Hematopoietic multipotent progenitor cell treated with erythropoietin and hydrocortisone succinate and interleukin-3 and kit ligand, for 4 days (in vitro differentiated cells): ENCODE data around the gene ALKBH8.
"Not testable (repeated sequence)": the region's sequence is repeated elsewhere in the genome, so short reads cannot be mapped to it uniquely, and the experiment has no call there.

Experiments used
- DNase-seq: peaks from one replicate; pipeline ENCODE4 v3.0.0-alpha.2; 2015

The ALKBH8 gene

GRCh38 chr11:107565219-107565937 lies at the start of gene ALKBH8:
TSS of gene ALKBH8 (minus strand) at chr11:107565735. CDS start at chr11:107560893, 4,842 bp downstream.
- DNase-seq: peak; percentile 91

DNA sequence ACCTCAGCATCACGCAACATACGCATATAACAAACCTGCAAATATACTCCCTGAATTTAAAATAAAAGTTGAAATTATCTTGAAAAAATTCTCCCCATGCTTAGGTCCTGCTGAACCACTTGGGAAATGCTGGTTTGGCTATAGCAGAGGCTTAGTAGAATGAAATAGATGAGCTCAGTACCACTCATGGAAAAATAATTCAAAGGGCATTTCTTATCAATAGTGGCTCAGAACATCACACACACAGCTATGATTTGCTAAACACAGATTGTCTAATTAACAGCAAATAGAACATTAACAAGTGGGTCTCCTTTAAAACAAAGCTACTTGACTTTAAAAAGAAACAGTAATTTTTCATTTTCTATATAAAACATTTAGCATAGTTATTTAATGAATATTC lies 46.9 kb upstream of the ALKBH8 start:
- no peak for DNase-seq

DNA sequence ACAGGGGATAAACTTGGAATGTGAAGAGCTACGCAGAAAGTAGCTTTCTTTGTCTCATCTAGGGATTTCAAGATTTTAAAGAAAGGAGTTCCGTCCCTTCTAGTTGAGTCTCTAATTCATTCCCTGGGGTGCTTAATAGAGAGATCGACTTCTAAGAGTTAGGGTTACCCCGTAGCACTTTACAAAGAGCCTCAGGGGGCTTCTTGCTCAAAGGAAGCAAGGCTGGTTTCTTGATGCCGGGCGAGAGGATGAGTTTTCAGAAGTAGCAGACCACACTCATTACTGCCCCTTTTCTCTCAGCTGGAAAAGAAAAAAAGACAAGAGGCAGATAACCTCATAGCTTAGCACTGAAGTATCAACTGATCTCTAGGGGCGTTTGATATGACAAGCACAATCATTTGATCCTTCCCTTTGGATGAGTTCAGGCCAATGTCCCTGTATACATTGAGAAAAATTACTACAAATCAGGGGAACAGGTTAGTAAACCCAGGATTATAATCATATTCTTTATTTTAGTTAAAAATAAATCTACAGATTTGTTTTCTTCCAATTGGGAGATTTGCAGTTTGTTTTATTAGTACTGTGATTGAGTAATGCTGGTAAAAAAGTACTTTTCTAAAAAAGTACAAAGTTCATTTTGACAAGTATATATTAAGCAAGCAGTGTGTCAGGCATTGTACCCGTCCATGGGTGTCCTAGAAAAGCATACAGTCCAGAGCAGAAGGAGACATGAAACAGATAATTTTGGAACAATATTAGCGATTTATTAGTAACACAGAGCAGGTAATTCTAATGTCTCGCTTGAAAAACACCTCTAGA lies 44.1 kb upstream of the ALKBH8 start:
- no peak for DNase-seq

DNA sequence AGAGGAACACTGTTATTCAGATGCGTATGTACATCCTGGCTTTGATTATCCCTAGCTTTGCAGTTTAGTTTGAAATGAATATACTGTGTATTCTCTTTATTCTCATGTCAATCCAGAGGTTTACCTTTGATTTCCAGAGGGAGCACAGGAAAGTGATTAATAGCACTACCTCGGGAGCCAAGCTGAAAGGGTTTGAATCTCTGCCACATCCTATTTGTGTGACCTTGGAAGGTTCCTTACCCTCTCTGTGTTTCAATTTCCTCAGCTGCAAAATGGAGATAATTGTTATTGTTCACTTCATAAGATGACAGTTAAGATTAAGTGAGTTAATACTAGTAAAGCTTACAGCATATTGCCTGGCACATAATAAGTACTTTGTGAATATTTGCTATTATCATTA lies 43.3 kb upstream of the ALKBH8 start:
- DNase-seq: no peak

- DNase-seq: peak; percentile 25
Measured at GRCh38 chr11:107606141-107606540, 40.6 kb upstream of the ALKBH8 start.

DNA sequence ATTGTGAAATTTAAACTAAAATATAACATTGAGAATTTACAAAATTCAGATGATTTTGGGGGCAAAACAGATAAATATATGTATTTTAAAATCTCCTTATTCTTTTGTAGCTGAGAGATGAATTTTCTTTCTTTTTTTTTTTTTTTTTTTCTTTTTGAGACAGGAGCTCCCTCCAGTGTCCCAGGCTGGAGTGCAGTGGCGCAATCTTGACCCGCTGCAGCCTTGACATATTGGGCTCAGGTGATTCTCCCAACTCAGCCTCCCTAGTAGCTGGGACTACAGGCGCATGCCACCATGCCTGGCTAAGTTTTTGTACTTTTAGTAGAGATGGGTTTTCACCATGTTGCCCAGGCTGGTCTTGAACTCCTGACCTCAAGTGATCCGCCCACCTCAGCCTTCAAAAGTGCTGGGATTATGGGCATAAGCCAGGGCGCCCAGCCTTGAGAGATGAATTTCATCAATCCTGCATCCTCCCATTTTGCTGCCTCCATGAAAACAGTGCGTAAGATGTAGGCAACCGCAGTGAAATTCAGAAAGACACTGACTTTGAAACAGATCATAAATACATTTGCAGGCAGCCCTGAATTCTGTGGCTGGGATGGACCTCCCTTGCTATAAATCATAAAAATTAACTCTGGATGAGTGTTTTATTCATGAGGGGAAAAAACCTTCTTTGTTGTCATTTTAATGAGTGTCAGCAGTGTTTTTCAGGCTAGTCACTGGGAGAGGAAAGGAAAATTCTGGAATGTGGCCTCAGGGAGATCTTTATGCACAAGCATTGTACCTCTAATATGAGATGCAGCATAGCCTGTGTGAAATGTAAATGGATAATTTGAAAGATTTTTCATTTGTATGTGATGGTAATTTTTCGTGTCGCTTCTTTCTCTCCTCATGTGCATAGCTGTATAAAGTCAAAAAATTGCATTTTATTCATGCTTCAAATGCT lies 39.8 kb upstream of the ALKBH8 start:
- no peak for DNase-seq

- peak; percentile 36 for DNase-seq
Measured at GRCh38 chr11:107598225-107599139, 32.9 kb upstream of the ALKBH8 start.

- DNase-seq: no peak
Measured at GRCh38 chr11:107594736-107595135, 29.2 kb upstream of the ALKBH8 start.

GRCh38 chr11:107593951-107594350 lies 28.4 kb upstream of the ALKBH8 start:
- DNase-seq: no peak

DNA sequence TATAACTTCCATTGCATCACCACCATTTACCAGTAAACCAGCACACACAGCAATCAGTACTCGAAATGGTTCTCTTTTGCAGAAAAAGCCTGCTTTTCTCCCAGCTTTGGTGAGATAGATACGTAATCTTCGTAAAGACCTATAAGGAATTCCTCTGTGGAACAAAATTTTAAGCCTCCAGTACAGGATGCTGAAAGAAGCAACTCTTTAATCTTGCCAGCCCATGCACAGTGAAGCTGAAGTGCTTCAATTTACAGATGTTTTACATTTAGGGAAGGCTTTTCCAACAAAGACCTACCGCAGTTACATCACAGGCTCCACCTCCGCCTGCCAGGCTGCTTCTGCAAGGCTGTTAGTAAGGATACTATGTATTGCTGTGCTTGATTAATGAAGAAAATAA lies 27.3 kb upstream of the ALKBH8 start:
- DNase-seq: no peak

GRCh38 chr11:107592231-107592590 lies 26.7 kb upstream of the ALKBH8 start:
- no peak for DNase-seq

- no peak for DNase-seq
Measured at GRCh38 chr11:107591378-107592230, 26.1 kb upstream of the ALKBH8 start.

DNA sequence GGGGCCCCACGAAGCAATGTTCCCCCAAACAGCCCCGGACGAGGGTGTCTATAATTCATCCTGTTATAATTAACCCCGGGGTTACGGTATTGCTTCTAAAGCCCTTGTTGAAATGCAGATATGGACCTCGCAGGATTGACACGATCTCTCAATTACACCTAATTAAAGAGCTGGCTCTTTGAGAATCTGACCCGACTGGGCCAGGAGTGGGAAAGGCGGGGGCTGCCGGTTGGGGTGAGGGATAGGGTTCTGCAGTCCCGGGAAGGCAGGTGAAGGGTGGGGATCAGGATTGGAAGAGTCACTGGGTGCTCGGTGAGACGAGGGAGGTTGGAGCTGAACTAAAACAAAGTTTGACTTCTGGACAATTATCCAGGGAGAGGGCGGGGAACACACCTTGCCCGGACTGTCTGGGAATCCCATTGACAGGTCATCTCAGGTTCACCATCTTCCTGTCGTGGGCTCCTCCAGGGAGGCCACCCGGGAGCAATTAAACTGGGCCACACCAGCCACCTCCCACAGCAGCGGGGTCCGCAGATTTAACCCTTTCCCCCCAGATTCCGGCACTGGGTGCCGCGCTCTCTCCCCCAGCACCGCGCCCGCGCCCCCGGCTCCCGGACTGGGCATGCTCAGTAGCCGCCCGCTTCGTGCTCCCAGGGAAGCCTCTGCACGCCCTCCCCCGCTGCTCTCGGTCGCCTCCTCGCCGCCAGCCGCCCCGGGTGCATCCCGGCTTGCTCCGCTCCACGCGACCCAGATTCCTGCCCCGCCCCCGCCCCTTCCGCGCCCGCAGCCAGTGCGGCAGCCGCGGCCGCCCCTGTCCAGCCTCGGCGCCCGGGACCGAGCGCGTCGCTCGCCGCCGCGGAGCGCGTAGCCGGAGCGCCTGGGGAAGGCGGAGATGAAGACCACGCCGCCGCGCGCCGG lies 25.2 kb upstream of the ALKBH8 start, which contains the start of gene ELMOD1:
TSS of gene ELMOD1 (plus strand) at position 688 of the 918 bp plus-strand sequence. CDS start 27,043 bp downstream, outside the sequence.
- peak; percentile 37 for DNase-seq

- no peak for DNase-seq
Measured at GRCh38 chr11:107587306-107587979, 21.9 kb upstream of the ALKBH8 start.

DNA sequence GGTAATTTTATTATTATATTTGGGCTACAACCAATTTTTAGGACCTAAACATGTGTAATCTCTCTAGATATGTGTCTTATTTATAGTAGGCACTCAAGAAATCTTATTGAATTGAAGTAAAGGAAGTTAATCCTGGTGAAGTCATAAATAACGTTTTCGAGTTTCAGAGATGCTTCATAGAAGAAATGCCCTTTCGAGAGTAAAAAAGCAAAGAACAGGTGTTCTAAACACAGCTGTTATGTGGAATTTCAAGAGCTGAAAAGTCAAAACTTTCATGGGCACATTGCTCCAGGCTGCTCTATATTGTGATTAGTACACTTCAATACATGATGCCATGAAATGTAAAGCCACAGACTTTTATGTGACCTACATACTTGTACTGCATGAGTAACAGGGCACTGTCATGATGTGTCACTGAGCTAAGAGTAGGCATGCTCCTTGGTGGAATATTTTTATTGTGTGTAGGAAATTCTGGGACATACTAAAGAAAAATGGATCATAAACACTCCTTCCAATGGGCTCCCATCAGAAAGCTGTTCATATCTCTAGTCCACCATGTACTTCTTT lies 18.2 kb upstream of the ALKBH8 start:
- no peak for DNase-seq

DNA sequence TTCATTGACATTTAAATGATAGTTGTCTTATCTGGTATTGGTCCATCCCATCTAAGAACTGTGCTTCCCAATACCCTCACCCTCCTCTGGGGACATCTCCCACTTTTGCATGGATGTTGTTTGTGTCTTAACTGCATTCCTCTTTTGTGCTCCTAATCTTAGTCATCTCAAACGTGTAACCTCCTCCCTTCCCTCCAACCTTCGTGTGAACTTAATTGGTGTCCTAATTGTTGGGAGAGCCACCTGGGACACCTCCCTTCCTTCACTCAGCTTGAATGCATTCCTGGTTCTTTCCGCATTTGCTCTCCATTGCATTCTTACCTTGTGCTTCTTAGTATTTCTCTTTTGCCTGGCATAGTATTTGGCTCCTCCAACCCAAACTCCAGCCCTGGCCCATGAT lies 15.6 kb upstream of the ALKBH8 start:
- no peak for DNase-seq

- not testable (repeated sequence) for DNase-seq
Measured at GRCh38 chr11:107579169-107579568, 13.6 kb upstream of the ALKBH8 start.

DNA sequence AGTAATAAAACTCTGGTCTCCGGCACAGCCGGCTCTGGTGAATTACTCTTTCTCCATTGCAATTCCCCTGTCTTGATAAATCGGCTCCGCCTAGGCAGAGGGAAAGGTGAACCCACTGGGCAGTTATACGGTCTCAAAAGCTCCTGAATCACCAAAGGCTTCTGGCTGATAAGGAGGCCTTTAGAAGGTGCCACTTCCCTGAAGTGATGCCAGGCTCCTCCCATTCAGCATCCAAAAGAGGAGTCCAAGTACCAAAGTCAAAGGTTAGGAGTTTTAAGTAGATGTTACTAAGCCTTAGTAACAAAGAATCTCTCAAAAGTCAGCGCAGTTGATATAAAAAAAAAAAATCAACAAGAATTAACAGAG lies 11.8 kb upstream of the ALKBH8 start:
- no peak for DNase-seq
